Osteocyte (in vitro differentiated cells): ENCODE data around the gene COL11A1. TPM values are rescaled to one million over a fixed set of nuclear protein-coding genes. Genes with fewer than 3 reads are reported as not detected.

Experiments
- DNase-seq: peaks from one replicate; pipeline ENCODE4 v3.0.0; 2021; ENCODE audit warnings: mixed read lengths; ENCODE audit not compliant: unreplicated experiment; ENCODE audit errors: extremely low spot score
- H3K27ac Mint-ChIP-seq: one replicate; pipeline ENCODE4 v1.8.0; 2021; ENCODE audit warnings: mild to moderate bottlenecking, mixed read lengths; ENCODE audit not compliant: unreplicated experiment
- H3K27me3 Mint-ChIP-seq: one replicate; pipeline ENCODE4 v1.8.0; 2021; ENCODE audit warnings: mixed read lengths; ENCODE audit not compliant: unreplicated experiment
- H3K36me3 Mint-ChIP-seq: one replicate; pipeline ENCODE4 v1.8.0; 2021; ENCODE audit warnings: mixed read lengths; ENCODE audit not compliant: unreplicated experiment
- H3K4me1 Mint-ChIP-seq: one replicate; pipeline ENCODE4 v1.8.0; 2021; ENCODE audit warnings: mixed read lengths; ENCODE audit not compliant: unreplicated experiment
- H3K4me3 Mint-ChIP-seq: one replicate; pipeline ENCODE4 v1.8.0; 2021; ENCODE audit warnings: mild to moderate bottlenecking, moderate library complexity, mixed read lengths; ENCODE audit not compliant: unreplicated experiment
- H3K9me3 Mint-ChIP-seq: one replicate; pipeline ENCODE4 v1.8.0; 2021; ENCODE audit warnings: mixed read lengths; ENCODE audit not compliant: unreplicated experiment
- total RNA-seq: library from RNA; stranded (reverse); gene quantifications from 2 replicates; pipeline ENCODE4 v1.2.1, GENCODE V29; 2021
- TF ChIP-seq, protein P1 (sequence below): fragments of 200-600 bp; sonication (generic); IDR thresholded peaks from 2 replicates; pipeline ENCODE4 v1.5.0; 2021; ENCODE audit warnings: antibody characterized with exemption, mild to moderate bottlenecking, moderate library complexity

The COL11A1 gene
- total RNA-seq, 1 donor from 2014 or later = 592 TPM

DNA sequence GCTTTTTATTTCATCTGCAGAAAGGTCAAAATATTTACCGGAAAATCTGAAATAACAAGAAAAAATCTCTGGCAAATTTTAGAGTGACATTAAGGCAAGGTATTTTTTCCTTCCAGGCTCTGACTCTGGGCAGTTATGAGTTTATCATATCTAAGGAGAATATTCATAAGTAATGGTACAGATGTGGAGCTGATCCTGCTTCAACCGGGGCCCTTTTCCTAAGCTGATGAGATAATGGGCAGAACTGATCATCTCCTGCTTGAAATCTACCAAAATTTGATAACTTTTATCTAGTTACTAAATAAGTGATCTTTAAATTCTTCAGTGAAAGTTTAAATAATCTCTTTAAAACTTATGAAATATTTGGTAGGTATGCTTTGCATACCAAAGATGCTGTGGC is 211.6 kb downstream of the COL11A1 start:
- no peaks in the 10 kb centered on the region for H3K9me3 Mint-ChIP-seq
- H3K27me3 Mint-ChIP-seq = no peaks in the 10 kb centered on the region
- peaks cover 24% of the 10 kb centered on the region for H3K4me1 Mint-ChIP-seq

DNA sequence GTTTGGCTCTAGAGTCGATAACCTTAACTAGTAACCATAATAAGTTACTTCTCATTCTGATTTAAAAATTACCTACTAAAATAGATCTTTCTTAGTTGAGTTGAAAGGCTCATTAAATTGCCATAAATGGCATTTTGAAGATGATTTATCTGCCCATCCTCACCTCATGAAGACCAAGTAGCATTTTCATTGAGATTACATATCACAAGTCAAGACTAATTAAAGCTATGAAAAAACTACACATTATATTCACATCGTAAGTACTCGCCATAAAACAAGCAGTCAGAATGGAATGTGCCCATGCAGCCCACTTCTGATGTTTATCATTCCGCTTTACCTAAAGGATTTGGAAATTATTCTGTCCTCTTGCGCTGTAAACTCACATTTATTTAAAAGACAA is 212.0 kb downstream of the COL11A1 start:
- Mint-ChIP-seq H3K27ac (no peak overlapping the region), H3K4me1 (peaks cover 26% of the 10 kb centered on the region), H3K36me3 (peaks cover 29% of the 10 kb centered on the region), H3K9me3 (no peaks in the 10 kb centered on the region), H3K27me3 (no peaks in the 10 kb centered on the region), H3K4me3 (no peak overlapping the region)
- TF ChIP-seq, protein P1, sequence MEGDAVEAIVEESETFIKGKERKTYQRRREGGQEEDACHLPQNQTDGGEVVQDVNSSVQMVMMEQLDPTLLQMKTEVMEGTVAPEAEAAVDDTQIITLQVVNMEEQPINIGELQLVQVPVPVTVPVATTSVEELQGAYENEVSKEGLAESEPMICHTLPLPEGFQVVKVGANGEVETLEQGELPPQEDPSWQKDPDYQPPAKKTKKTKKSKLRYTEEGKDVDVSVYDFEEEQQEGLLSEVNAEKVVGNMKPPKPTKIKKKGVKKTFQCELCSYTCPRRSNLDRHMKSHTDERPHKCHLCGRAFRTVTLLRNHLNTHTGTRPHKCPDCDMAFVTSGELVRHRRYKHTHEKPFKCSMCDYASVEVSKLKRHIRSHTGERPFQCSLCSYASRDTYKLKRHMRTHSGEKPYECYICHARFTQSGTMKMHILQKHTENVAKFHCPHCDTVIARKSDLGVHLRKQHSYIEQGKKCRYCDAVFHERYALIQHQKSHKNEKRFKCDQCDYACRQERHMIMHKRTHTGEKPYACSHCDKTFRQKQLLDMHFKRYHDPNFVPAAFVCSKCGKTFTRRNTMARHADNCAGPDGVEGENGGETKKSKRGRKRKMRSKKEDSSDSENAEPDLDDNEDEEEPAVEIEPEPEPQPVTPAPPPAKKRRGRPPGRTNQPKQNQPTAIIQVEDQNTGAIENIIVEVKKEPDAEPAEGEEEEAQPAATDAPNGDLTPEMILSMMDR = no peak
- no peak for DNase-seq

More for the DNA sequence above, 211.6 kb downstream of the COL11A1 start:
- Mint-ChIP-seq H3K27ac (no peak overlapping the region), H3K36me3 (peaks cover 31% of the 10 kb centered on the region), H3K4me3 (no peak overlapping the region)
- DNase-seq = no peak
- TF ChIP-seq, protein P1 = no peak

DNA sequence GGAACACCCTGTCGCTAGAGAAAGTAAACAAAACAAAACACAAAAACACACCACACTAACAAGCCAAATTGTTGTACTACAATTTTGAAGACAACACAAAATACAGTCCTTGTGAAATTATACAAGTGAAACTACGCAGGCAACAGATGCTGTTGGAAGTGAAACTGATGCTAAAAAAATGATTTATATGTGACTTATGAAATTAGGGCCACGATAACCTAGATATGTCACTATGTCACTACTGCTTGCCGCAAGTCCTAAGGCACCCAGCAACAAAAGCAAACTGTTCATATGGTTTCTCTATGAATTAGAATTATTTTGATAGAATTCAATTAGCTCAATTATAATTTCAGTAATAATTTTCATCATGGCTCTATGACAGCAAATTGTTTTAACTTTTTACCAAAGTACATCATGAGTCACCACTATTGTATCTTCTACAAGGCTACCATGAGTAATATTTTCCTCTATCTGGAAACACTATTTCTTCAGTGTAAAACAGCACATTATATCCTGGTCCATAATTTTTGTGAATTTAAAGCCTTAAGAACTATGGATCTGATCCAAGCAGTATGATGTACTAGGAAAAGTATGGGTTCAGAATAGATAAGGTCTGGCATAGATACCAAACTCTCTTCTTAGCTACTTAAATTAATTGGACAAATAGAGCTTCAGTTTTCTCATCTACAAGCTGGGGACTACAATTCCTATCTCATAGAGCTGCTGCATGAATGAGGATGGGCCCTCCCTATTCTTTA is 216.3 kb downstream of the COL11A1 start:
- peaks cover 37% of the 10 kb centered on the region for H3K4me1 Mint-ChIP-seq
- H3K36me3 Mint-ChIP-seq = peaks cover 35% of the 10 kb centered on the region
- TF ChIP-seq, protein P1 = no peak
- DNase-seq = no peak
- no peaks in the 10 kb centered on the region for H3K27me3 Mint-ChIP-seq
- H3K27ac Mint-ChIP-seq = peak overlapping the region; percentile 86
- no peaks in the 10 kb centered on the region for H3K9me3 Mint-ChIP-seq
- H3K4me3 Mint-ChIP-seq = no peak overlapping the region

DNA sequence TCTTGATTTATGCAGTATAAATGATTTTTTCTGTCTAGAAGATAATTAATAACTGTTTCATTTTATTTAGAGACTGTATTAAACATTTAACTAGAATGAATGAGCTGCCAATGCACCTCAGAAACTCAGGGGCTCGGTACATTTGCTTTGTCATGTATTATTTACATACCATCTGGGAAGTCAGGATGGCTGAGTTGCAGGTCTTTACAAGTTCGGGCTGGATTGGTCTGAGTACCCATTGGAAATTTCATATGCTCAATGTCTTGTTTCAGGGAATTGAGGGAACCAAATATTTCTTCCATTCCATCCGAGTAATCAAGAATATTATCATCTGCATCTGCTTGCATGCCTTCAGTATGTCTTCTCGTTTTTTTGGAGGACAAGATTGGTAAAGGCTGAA is 221.7 kb downstream of the COL11A1 start:
- TF ChIP-seq, protein P1 = no peak
- Mint-ChIP-seq H3K9me3 (no peaks in the 10 kb centered on the region), H3K27ac (no peak overlapping the region), H3K36me3 (peaks cover 52% of the 10 kb centered on the region), H3K4me1 (peaks cover 28% of the 10 kb centered on the region), H3K4me3 (no peak overlapping the region), H3K27me3 (no peaks in the 10 kb centered on the region)
- DNase-seq = no peak

DNA sequence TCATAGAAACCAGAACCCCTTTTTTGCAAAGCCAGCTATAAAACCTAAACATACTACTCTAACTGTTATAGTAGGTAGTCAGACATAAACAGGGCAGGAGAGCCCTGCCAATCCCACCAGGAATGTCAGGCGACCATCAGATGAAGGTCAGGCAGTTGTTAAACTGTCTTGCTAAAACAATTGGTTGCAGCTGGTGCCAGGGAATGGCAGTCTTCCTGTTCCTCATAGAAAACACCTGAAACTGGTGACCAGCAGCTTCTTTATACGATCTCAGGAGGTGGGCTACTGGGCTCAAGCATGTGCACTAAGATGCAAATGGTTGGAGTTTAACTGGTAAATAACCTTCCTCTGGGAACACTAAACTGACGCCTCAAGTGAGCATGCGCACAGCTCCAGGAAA is 224.1 kb downstream of the COL11A1 start:
- DNase-seq = no peak
- peak overlapping the region; percentile 51 for H3K27ac Mint-ChIP-seq
- H3K4me3 Mint-ChIP-seq = no peak overlapping the region
- peaks cover 31% of the 10 kb centered on the region for H3K4me1 Mint-ChIP-seq
- TF ChIP-seq, protein P1 = no peak
- no peaks in the 10 kb centered on the region for H3K27me3 Mint-ChIP-seq
- peaks cover 58% of the 10 kb centered on the region for H3K36me3 Mint-ChIP-seq
- H3K9me3 Mint-ChIP-seq = no peaks in the 10 kb centered on the region
